ENCODE data around the gene CD207.

Gene CD207

GRCh38 chr2:70797506-70797905 is 38.1 kb downstream of the CD207 start:
- no peak for DNase-seq (ENCODE audit: low read depth, low spot score)
- no peak overlapping the region for H3K27ac ChIP-seq

GRCh38 chr2:70796262-70796661 is 39.4 kb downstream of the CD207 start:
- DNase-seq (ENCODE audit: low read depth, low spot score), result no peak
- no peak overlapping the region for H3K27ac ChIP-seq

GRCh38 chr2:70795164-70795995 is 40.2 kb downstream of the CD207 start:
- no peak for DNase-seq (ENCODE audit: low read depth, low spot score)
- no peak overlapping the region for H3K27ac ChIP-seq

- no peak for DNase-seq (ENCODE audit: low read depth, low spot score)
- no peak overlapping the region for H3K27ac ChIP-seq
These were observed 42.2 kb downstream of the CD207 start for GRCh38 chr2:70793450-70793849.

- H3K27ac ChIP-seq, result no peak within 1 kb of the TSS
- no peak for DNase-seq (ENCODE audit: low read depth, low spot score)
These were observed 45.3 kb downstream of the CD207 start, which contains the start of gene FIGLA for GRCh38 chr2:70790136-70790828. FIGLA (minus strand) TSS chr2:70790643; CDS start chr2:70790638, 5 bp downstream.

GRCh38 chr2:70789304-70790135 is 46.1 kb downstream of the CD207 start:
- DNase-seq (ENCODE audit: low read depth, low spot score), result no peak
- H3K27ac ChIP-seq, result no peak overlapping the region

- no peak overlapping the region for H3K27ac ChIP-seq
- DNase-seq (ENCODE audit: low read depth, low spot score), result no peak
These were observed 50.3 kb downstream of the CD207 start for GRCh38 chr2:70785137-70785911.

GRCh38 chr2:70784320-70784719 is 51.3 kb downstream of the CD207 start:
- no peak overlapping the region for H3K27ac ChIP-seq
- DNase-seq (ENCODE audit: low read depth, low spot score), result no peak

Measured in epithelial cell of prostate (primary cell).